ENCODE data around the gene LRRC8C. TPM values are rescaled to one million over a fixed set of nuclear protein-coding genes. Genes with fewer than 3 reads are reported as not detected.

Gene LRRC8C
- polyA plus RNA-seq, 3 donors, result 1.3 to 10.4 (median 4.9) TPM

GRCh38 chr1:89767618-89768017 lies 134.7 kb downstream of the LRRC8C start:
- WGBS, 3 donors, result 92 to 100% (median 98%) methylated on average over 1 of the region's 1 CpG
- H3K27ac ChIP-seq (ENCODE audit: low read depth, low read length), result no peak overlapping the region

Other genes with a start within 250 kb of the LRRC8C start
- gene LRRC8B, start 108.3 kb upstream of the LRRC8C start, polyA plus RNA-seq, result 1 to 10 TPM; 1.5 to 8.0 (median 2.3) TPM
- 1 to 10 TPM; 2.5 to 6.3 (median 3.8) TPM for gene LRRC8D, start 187.9 kb downstream of the LRRC8C start, polyA plus RNA-seq